ENCODE measurements around the gene RC3H2.

RC3H2 gene

DNA sequence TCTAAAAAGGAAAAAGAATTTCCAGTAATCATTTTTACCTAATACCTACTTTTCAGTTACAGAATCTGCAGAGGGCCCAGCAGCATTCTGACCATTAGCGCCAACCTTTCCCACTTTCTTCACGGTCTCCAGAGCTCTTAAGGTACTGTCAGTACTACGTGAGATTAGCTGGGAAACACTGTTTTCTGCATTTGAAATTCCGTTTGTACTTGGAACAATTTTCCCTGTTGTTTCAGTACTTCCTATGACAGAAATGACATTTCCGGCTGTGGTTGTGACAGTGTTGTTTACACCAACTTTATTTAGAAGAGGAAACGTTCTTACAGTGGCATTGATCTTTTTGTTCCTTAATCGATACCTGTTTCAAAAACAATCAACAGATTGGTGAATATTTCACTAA, 39.9 kb downstream of the RC3H2 start:
- no peak for TF ChIP-seq PPARA (CRISPR knock-in tag; IDR thresholded peaks at IDR 0.05; ENCODE audit: borderline replicate concordance)
- no peak for ATAC-seq

DNA sequence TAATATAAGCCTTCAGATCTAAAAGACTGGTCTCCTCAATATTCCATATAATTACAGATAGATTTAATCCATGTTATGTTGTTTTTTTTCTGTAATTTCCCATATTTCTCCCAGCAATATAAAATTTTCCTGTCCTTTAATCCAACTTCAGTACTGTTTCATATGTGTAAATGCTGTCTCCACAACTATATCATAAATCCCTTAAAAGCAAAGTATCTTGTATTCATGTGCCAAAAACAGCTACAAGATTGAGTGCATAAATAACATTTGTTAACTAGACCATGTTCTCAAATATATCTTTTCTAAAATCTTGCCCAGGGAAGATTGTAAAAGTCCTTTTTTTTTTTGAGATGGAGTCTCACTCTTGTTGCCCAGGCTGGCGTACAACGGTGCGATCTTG, 41.8 kb downstream of the RC3H2 start:
- no peak for TF ChIP-seq PATZ1 (CRISPR knock-in tag; IDR thresholded peaks at IDR 0.05; ENCODE audit: borderline replicate concordance)
- no peak for TF ChIP-seq ESRRG (CRISPR knock-in tag; IDR thresholded peaks at IDR 0.05)
- TF ChIP-seq ZNF70 (CRISPR knock-in tag; IDR thresholded peaks at IDR 0.05): no peak
- TF ChIP-seq ISL1 (CRISPR knock-in tag; IDR thresholded peaks at IDR 0.05): no peak
- TF ChIP-seq ZNF8 (CRISPR knock-in tag; IDR thresholded peaks at IDR 0.05): no peak
- no peak for TF ChIP-seq ZFP3 (CRISPR knock-in tag; IDR thresholded peaks at IDR 0.05)
- TF ChIP-seq, protein P1, sequence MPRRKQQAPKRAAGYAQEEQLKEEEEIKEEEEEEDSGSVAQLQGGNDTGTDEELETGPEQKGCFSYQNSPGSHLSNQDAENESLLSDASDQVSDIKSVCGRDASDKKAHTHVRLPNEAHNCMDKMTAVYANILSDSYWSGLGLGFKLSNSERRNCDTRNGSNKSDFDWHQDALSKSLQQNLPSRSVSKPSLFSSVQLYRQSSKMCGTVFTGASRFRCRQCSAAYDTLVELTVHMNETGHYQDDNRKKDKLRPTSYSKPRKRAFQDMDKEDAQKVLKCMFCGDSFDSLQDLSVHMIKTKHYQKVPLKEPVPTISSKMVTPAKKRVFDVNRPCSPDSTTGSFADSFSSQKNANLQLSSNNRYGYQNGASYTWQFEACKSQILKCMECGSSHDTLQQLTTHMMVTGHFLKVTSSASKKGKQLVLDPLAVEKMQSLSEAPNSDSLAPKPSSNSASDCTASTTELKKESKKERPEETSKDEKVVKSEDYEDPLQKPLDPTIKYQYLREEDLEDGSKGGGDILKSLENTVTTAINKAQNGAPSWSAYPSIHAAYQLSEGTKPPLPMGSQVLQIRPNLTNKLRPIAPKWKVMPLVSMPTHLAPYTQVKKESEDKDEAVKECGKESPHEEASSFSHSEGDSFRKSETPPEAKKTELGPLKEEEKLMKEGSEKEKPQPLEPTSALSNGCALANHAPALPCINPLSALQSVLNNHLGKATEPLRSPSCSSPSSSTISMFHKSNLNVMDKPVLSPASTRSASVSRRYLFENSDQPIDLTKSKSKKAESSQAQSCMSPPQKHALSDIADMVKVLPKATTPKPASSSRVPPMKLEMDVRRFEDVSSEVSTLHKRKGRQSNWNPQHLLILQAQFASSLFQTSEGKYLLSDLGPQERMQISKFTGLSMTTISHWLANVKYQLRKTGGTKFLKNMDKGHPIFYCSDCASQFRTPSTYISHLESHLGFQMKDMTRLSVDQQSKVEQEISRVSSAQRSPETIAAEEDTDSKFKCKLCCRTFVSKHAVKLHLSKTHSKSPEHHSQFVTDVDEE (CRISPR knock-in tag; IDR thresholded peaks at IDR 0.05): no peak
- TF ChIP-seq RARB (CRISPR knock-in tag; IDR thresholded peaks at IDR 0.05): no peak
- TF ChIP-seq ZNF565 (CRISPR knock-in tag; conservative IDR thresholded peaks at IDR 0.05; ENCODE audit: low read depth): no peak

DNA sequence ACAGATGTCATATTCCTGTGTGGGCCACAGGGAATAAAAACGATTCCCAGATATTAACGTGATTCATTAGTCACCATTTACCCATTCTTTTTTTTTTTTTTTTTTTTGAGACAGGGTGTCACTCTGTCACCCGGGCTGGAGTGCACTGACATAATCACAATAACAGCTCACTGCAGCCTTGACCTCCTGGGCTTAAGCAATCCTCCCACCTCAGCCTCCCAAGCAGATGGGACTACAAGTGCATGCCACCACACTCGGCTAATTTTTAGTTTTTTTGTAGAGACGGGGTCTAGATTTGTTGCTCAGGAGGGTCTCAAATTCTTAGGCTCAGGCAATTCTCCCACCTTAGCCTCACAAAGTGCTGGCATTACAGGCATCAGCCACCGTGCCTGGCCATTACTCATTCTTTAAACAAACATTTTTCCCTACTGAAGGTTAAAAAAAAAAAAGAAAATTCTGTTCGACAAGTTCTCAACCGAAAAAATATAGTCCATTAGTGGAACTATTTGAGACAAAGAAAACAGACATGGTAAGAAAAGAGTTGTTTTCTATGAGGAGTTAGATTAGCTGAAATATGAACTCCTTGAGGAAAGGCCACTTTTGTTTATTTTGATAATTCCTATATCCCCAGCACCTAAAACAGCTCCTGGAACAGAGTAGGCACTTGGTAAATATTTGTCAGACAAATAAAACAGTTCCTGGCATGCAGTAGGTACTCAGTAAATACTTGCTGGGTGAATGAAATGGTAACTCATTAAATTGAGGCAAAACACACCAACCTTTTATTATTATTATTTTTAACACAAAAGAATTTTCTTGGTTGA, 44.6 kb downstream of the RC3H2 start:
- no peak for ATAC-seq
- TF ChIP-seq SNAI2 (CRISPR knock-in tag; IDR thresholded peaks at IDR 0.05) (no peak), TCF4 (CRISPR knock-in tag; IDR thresholded peaks at IDR 0.05; ENCODE audit: borderline replicate concordance) (no peak), CSDC2 (CRISPR knock-in tag; IDR thresholded peaks at IDR 0.05) (no peak), ARNTL (CRISPR knock-in tag; IDR thresholded peaks at IDR 0.05; ENCODE audit: borderline replicate concordance, low read depth) (no peak), GLIS3 (CRISPR knock-in tag; IDR thresholded peaks at IDR 0.05) (no peak), ISL1 (CRISPR knock-in tag; IDR thresholded peaks at IDR 0.05) (no peak), CSRNP3 (CRISPR knock-in tag; IDR thresholded peaks at IDR 0.05) (no peak), PATZ1 (CRISPR knock-in tag; IDR thresholded peaks at IDR 0.05; ENCODE audit: borderline replicate concordance) (no peak), POU6F1 (CRISPR knock-in tag; IDR thresholded peaks at IDR 0.05; ENCODE audit: borderline replicate concordance, low read depth) (no peak), ZFP3 (CRISPR knock-in tag; IDR thresholded peaks at IDR 0.05) (no peak), PPARA (CRISPR knock-in tag; IDR thresholded peaks at IDR 0.05; ENCODE audit: borderline replicate concordance) (no peak)
- TF ChIP-seq, protein P1 (CRISPR knock-in tag; IDR thresholded peaks at IDR 0.05): no peak

More for the DNA sequence above, 41.8 kb downstream of the RC3H2 start:
- no peak for ATAC-seq

All from SK-N-SH treated with all-trans-retinoic acid at 6 μM for 48 hours (cell line).